HUES64 (cell line): Measurements from ENCODE around the gene MAPKBP1.

Source experiments
- H3K27ac ChIP-seq: 2 replicates; pipeline ENCODE4 v1.7.0; 2013; ENCODE audit warnings: low read depth, low read length, inconsistent platforms
- H3K27me3 ChIP-seq: 2 replicates; pipeline ENCODE4 v1.6.1; 2013; ENCODE audit warnings: mild to moderate bottlenecking, low read length; ENCODE audit not compliant: insufficient read depth
- H3K36me3 ChIP-seq: 2 replicates; pipeline ENCODE4 v1.6.1; 2013; ENCODE audit warnings: mild to moderate bottlenecking, low read length; ENCODE audit not compliant: insufficient read depth
- H3K4me1 ChIP-seq: 2 replicates; pipeline ENCODE4 v1.6.1; 2013; ENCODE audit warnings: mild to moderate bottlenecking, low read length, moderate library complexity; ENCODE audit not compliant: insufficient read depth
- H3K4me3 ChIP-seq: 2 replicates; pipeline ENCODE4 v1.5.1; 2013; ENCODE audit warnings: mild to moderate bottlenecking, low read length, moderate library complexity
- H3K9ac ChIP-seq: 2 replicates; pipeline ENCODE4 v1.6.1; 2013; ENCODE audit warnings: mild to moderate bottlenecking, low read depth, low read length
- H3K9me3 ChIP-seq: 2 replicates; pipeline ENCODE4 v1.6.1; 2013; ENCODE audit warnings: low read depth, low read length; ENCODE audit not compliant: insufficient read depth
- WGBS: fragments of 150-250, 120-280 bp; methylation state at CpG from one replicate; pipeline ENCODE4 v1.1.7; 2013; ENCODE audit warnings: missing lambda C conversion rate; 5-methylcytosine and 5-hydroxymethylcytosine counted together

Gene MAPKBP1

DNA sequence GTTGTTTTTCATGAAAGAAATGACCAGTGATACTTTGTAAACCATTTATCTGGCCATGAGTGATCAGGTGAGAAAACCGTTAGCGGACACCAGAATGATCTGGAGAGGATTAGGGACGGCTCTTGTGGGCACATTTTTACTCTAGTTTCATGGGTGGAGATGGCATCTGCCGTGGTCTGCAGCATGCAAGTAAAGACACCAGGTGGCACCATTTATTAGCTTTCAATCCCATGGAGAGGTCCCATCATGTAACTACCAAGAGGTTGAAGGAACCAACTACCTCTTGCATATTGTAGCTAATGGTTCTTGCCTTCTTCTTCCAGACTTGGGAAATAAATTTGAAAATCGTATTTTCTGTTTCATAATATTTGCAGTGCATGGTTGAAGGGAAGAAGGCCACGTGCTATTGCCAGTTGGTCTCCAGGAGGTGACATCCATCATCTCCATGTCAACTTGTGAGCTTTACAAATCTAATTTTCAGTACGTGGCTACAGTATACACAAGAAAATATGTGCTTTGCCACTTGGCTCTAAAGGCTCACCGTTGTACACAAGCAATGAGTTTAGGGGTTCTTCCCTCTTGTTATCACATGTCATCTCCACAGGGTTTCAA, 1.5 kb upstream of the MAPKBP1 start:
- Histone ChIP-seq H3K4me1 (peaks cover 26% of the 10 kb centered on the region), H3K27ac (peak overlapping the region; percentile 92; the same call in 1 of the 2 replicates), H3K4me3 (peak overlapping the region; percentile 72), H3K36me3 (peaks cover 20% of the 10 kb centered on the region), H3K27me3 (no peaks in the 10 kb centered on the region), H3K9ac (peak overlapping the region; percentile 73; the same call in 1 of the 2 replicates), H3K9me3 (no peaks in the 10 kb centered on the region)
- WGBS, result 81% methylated on average over 8 of the region's 8 CpGs

DNA sequence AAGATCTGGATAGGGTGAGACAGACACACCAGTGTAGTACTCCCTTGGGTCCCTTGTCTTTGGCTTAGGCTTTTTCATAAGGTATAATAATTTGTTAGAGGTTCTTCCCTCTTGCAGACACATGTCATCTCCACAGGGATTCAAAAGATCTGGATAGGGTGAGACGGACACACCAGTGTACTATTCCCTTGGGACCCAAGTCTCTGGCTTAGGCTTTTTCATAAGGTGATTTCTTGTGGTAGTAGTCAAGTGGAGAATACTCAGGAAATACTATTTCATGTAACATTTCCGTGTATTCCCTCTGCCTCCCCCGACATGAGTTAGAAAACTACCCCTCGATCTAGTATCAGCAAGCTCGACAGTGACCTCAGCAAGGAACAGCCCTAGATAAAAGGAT, 954 bp upstream of the MAPKBP1 start:
- Histone ChIP-seq H3K9ac (peak overlapping the region; percentile 73), H3K4me1 (peaks cover 28% of the 10 kb centered on the region), H3K27ac (peak overlapping the region; percentile 92), H3K36me3 (peaks cover 15% of the 10 kb centered on the region; the same call in 1 of the 2 replicates), H3K4me3 (peak overlapping the region; percentile 72), H3K9me3 (no peaks in the 10 kb centered on the region), H3K27me3 (no peaks in the 10 kb centered on the region)
- 71% methylated on average over 5 of the region's 5 CpGs for WGBS

DNA sequence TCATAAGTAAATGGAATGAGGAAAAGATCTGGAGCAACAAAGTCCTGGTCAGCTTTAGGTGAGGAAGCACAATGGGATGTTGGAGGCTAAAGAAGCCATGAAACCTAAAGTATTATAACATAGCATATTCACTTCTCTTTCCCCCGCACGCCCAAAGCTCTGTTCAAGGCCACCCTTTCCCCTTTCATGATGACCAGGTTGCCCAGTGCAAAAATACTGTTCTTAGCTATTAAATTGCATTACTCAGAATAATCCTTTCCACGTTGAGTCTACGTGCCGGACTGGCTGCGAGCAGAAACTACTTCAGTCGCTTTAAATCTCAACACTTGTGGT, 589 bp upstream of the MAPKBP1 start:
- peak overlapping the region; percentile 72 for H3K4me3 ChIP-seq
- whole genome bisulfite sequencing, result 18% methylated on average over 7 of the region's 7 CpGs
- peaks cover 32% of the 10 kb centered on the region for H3K4me1 ChIP-seq
- H3K9ac ChIP-seq, result peak overlapping the region; percentile 73
- peak overlapping the region; percentile 92 for H3K27ac ChIP-seq
- peaks cover 11% of the 10 kb centered on the region; the same call in 1 of the 2 replicates for H3K36me3 ChIP-seq
- no peaks in the 10 kb centered on the region for H3K27me3 ChIP-seq
- H3K9me3 ChIP-seq, result no peaks in the 10 kb centered on the region

DNA sequence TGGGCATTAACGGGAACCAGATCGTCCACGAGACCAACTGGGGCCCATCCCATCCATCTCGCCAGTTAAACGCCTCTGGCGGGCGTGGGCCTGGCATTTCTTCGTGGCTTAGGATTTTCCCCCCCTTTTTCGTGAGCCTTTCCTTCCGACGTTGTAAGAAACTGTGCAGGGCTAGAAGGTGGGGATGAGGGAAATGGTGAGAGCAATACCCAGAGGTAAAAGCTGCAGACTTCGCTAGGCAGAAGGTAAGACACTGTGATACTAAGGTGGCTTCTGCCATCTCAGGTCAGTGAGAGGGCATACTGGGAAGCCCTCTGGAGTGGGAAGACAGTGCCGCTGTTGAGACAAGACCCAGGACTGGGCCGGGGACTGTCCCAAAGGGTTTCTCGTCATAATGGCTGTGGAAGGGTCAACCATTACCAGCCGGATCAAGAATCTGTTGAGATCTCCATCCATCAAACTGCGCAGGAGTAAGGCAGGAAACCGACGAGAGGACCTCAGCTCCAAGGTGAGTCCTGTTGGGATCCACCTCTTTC, 666 bp downstream of the MAPKBP1 start:
- peak overlapping the region; percentile 92 for H3K27ac ChIP-seq
- peak overlapping the region; percentile 72 for H3K4me3 ChIP-seq
- no peaks in the 10 kb centered on the region for H3K9me3 ChIP-seq
- peak overlapping the region; percentile 78 for H3K9ac ChIP-seq
- H3K4me1 ChIP-seq, result peaks cover 38% of the 10 kb centered on the region
- H3K27me3 ChIP-seq, result no peaks in the 10 kb centered on the region
- peaks cover 2% of the 10 kb centered on the region; the same call in 1 of the 2 replicates for H3K36me3 ChIP-seq
- WGBS, result 23% methylated on average over 19 of the region's 19 CpGs

DNA sequence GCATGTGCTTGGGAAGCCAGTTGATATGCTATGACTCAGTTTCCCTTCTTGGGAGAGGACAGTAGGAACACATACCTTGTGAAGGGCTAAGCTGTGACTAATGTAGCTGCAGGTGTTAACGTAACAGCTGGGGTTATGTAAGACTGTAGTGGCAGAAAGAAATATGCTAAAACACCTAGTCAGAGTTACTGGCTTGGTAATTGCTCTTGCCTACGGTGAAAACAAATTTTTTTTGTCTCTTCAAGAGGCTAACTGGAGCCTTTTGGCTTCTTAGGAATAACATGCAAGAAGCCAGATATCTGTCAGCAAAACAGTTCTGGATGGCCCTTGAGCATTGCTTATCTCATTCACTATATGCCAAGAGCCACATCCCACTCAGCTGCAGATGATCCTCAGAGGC, 1.4 kb downstream of the MAPKBP1 start:
- H3K27ac ChIP-seq, result no peak overlapping the region
- H3K4me1 ChIP-seq, result peaks cover 45% of the 10 kb centered on the region
- H3K4me3 ChIP-seq, result peak overlapping the region; percentile 72
- no peaks in the 10 kb centered on the region for H3K36me3 ChIP-seq
- WGBS, result 53% methylated on average over 2 of the region's 2 CpGs
- no peaks in the 10 kb centered on the region for H3K27me3 ChIP-seq
- H3K9me3 ChIP-seq, result no peaks in the 10 kb centered on the region
- H3K9ac ChIP-seq, result no peak overlapping the region

DNA sequence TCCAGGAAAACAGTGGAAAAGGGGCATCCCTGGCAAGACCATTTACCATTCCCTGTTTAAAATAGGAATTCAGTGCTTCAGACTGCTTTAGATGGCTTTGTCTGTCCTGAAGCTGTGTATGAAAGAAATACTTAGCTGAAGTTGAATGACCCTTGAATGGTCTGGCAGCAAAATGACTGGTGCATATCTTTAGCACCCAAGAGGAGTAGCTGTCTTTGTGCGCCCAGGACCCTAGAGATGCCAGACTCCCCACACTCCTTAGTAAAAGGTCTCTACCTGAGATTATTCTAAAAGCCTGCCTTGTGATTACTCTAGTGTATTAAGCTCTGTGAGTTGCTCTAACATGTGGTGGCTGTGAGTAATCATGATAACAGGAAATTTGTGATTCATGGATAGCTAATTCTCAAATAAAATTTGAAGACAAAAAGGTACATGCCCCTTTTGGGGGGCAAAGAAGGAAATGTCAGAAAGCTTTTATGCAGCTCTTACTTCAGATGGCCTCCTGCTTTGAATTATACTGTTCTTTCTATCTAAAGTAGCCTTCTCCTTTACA, 3.2 kb downstream of the MAPKBP1 start:
- Histone ChIP-seq H3K9ac (no peak overlapping the region), H3K27ac (no peak overlapping the region), H3K4me3 (no peak overlapping the region), H3K36me3 (no peaks in the 10 kb centered on the region), H3K4me1 (peaks cover 52% of the 10 kb centered on the region), H3K9me3 (no peaks in the 10 kb centered on the region), H3K27me3 (no peaks in the 10 kb centered on the region)
- 84% methylated on average over 1 of the region's 1 CpG for WGBS

DNA sequence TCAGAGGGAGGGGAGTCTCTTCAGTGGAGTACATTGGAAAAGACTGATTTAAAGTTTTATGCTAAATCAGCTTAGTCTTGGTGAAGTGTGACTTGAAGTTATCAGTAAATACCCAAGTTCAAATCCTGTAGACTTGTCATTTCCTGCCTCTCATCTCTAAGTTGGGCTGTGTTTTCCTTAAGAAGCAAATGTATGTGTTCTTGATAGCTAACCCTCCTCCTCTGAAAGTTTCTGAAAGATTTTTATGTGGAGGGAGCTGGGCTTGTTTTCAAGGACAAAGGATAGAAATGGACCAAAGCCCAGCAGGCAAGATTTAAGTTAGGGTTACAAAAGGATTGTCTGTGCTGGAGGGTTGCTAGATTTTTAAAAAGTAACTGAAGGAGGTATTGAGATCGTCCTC, 4.2 kb downstream of the MAPKBP1 start:
- H3K4me3 ChIP-seq, result no peak overlapping the region

DNA sequence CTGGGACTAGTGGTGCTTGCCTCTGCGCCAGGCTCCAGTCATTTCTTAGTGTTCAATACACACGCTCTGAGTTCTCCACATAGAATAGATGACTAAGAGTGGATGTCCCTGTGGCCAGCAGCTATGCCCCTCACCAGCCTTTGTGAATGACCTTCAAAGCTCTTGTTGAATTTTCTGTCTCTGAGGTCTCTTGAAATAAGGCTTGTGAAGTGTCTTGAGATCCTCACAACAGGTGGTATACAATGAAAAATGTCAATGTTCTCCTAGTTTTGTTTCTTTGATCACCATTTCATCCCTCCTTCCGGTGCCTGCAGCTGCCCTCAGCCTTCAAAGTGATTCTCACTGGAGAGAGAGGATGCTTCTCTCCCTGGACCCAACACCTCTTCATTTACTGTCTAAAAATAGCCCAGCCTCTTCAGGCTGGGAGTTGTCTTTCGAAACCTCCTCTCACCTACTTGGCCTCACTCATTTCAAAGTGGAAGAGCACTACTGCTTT, 5.4 kb downstream of the MAPKBP1 start:
- WGBS, result 82% methylated on average over 4 of the region's 4 CpGs
- H3K9me3 ChIP-seq, result no peaks in the 10 kb centered on the region
- no peaks in the 10 kb centered on the region for H3K27me3 ChIP-seq
- no peaks in the 10 kb centered on the region for H3K36me3 ChIP-seq
- no peak overlapping the region for H3K9ac ChIP-seq
- H3K27ac ChIP-seq, result no peak overlapping the region
- H3K4me3 ChIP-seq, result no peak overlapping the region
- H3K4me1 ChIP-seq, result peaks cover 50% of the 10 kb centered on the region

More for the DNA sequence above, 4.2 kb downstream of the MAPKBP1 start:
- H3K27ac ChIP-seq, result no peak overlapping the region
- H3K9ac ChIP-seq, result no peak overlapping the region
- H3K4me1 ChIP-seq, result peaks cover 52% of the 10 kb centered on the region
- 100% methylated on average over 1 of the region's 1 CpG for WGBS
- H3K9me3 ChIP-seq, result no peaks in the 10 kb centered on the region
- no peaks in the 10 kb centered on the region for H3K36me3 ChIP-seq
- no peaks in the 10 kb centered on the region for H3K27me3 ChIP-seq

DNA sequence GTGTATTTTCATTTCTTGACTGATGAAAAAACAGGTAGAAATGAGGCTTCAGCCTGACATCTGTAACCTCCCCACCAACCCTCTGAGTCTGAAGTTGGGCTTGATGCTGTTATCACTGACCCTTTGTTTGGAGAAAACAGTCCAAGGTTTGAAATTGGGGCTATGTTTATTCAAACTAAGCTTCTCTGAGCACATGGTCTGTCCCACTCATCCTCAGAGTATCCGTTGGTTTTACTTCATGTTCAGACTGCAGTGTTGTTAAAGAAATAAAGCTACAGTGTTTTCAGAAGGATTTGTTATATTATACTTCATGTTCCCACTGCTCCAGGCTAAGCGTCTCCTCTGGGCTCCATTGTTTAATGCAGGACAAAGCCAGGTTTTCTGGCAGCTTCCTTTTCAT, 6.0 kb downstream of the MAPKBP1 start:
- Histone ChIP-seq H3K4me1 (peaks cover 46% of the 10 kb centered on the region), H3K36me3 (no peaks in the 10 kb centered on the region), H3K9ac (no peak overlapping the region), H3K27ac (no peak overlapping the region), H3K9me3 (no peaks in the 10 kb centered on the region), H3K27me3 (no peaks in the 10 kb centered on the region), H3K4me3 (no peak overlapping the region)
- 86% methylated on average over 2 of the region's 2 CpGs for WGBS

DNA sequence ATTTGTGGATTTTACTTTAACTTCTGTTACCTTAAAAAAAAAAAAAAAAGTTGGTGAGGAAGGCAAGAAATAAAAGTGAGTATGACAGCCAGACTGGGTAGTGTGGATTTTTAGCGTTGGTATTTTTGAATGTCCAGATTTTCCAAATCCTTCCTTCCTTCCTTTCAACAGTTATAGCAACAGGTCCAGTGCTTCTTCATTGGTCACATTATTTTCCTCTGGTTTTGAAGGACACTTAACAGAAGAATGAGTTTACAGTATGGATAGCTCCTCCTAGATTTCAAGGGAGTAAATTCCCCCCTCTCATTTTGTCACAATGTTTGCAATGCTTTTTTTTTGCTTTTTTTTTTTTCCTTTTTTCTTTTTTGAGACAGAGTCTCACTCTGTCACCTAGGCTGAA, 6.4 kb downstream of the MAPKBP1 start:
- no peak overlapping the region for H3K4me3 ChIP-seq
- no CpG with 5 or more reads among the region's 1 CpG for WGBS
- no peaks in the 10 kb centered on the region for H3K9me3 ChIP-seq
- H3K4me1 ChIP-seq, result peaks cover 42% of the 10 kb centered on the region
- no peaks in the 10 kb centered on the region for H3K36me3 ChIP-seq
- H3K27ac ChIP-seq, result no peak overlapping the region
- no peaks in the 10 kb centered on the region for H3K27me3 ChIP-seq
- H3K9ac ChIP-seq, result no peak overlapping the region

DNA sequence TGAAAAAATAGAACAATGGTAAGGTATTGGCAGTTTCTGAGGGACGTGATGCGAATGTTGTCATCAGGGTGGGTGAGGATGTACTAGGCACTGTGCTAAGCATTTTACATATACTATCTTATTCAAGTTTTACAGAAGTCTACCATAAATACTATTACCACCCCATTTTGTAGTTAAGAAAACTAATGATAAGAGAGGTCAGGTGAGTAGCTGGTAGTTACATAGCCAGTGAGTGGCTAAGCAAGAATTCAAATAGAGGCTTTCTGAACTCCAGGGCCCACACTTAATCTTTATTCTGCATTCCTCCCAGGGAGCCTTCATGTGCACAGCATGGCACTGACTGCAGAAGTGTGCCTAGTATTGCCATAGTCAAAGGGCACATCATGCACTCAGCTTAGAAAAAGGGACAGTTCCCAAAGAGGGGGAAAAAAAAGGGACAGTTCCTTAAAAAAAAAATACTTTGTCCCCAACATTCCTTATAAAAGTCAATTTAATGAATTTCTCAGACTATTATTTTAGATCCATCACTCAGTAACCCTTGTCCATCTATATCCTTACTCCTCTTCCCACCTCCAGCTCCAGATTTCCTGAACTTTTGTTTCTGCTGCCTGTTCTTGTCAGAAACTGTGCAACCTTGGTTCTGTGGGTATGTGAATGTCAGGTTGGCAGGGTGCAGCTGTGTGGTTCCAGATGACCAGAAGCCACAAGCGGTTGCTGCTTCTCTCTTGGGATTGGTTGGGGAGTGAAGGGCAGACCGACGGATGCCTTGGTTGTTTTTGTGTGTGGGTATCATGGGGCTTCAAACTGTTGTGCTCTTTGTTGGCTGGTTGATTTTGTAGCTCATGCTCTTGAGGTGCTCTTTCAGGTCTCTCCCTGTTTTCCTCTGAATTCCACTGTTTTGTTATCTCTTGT, 8.3 kb downstream of the MAPKBP1 start:
- Histone ChIP-seq H3K9me3 (no peaks in the 10 kb centered on the region), H3K4me1 (peaks cover 33% of the 10 kb centered on the region), H3K9ac (no peak overlapping the region), H3K27ac (no peak overlapping the region), H3K4me3 (no peak overlapping the region), H3K27me3 (no peaks in the 10 kb centered on the region), H3K36me3 (no peaks in the 10 kb centered on the region)
- 86% methylated on average over 5 of the region's 5 CpGs for WGBS
